HepG2 (cell line): ENCODE data around the gene KRT17. TPM values are rescaled to one million over a fixed set of nuclear protein-coding genes. Genes with fewer than 3 reads are reported as not detected.
"Not testable (repeated sequence)": the region's sequence is repeated elsewhere in the genome, so short reads cannot be mapped to it uniquely, and the experiment has no call there.

Source experiments
- ATAC-seq: fragments of 200-7000 bp; cut with Tn5 transposase; 3 replicates; pipeline ENCODE4 v1.9.1; 2020; ENCODE audit warnings: mild to moderate bottlenecking, moderate library complexity
- BruUV-seq: library from RNA; stranded (reverse); fragments of 400-500 nt; replicated peaks from 2 replicates; lab custom pipeline; 2021; lab: Mats Ljungman, UMichigan
- CTCF ChIA-PET: fragments of 300-600 bp; formaldehyde crosslinking; extraction: SDS; loops from one replicate; lab custom pipeline; 2021; ENCODE audit warnings: low total read pairs, inconsistent platforms, low intra/inter-chr PET ratio; lab: Yijun Ruan, JAX
- POLR2A ChIA-PET: fragments of 350-600 bp; sonication (Branson Sonifier 250); formaldehyde crosslinking; loops from one replicate; lab custom pipeline; 2020; ENCODE audit warnings: antibody characterized with exemption, inconsistent platforms; lab: Yijun Ruan, JAX
- DNase-seq: peaks from one replicate; pipeline ENCODE4 v3.0.0-alpha.2; 2015; ENCODE audit warnings: low spot score
- FAIRE-seq: peaks from 3 replicates; lab custom pipeline; 2011; peaks lifted over from hg19 to GRCh38; lab: Jason Lieb, UNC
- H2AFZ ChIP-seq: one replicate; pipeline ENCODE4 v1.6.1; 2011; ENCODE audit warnings: low read length, inconsistent platforms
- H3K27ac ChIP-seq: fragments of 300-600 bp; 3 replicates; pipeline ENCODE4 v1.8.0; 2011; ENCODE audit warnings: mixed run types, mild to moderate bottlenecking, mixed read lengths, low read length, inconsistent platforms; ENCODE audit not compliant: insufficient read depth; ENCODE audit errors: extremely low read length
- H3K27me3 ChIP-seq, 2 experiments: fragments of 200-600 bp in 1 of 2; 2 replicates in 1 of 2; 3 replicates in 1 of 2; pipeline versions ENCODE4 v1.6.0 to v1.8.0; 2011; ENCODE audit warnings: low read length in 2 of 2, mild to moderate bottlenecking in 2 of 2, moderate library complexity in 2 of 2, inconsistent platforms in 1 of 2; ENCODE audit not compliant: insufficient read depth in 2 of 2, control insufficient read depth in 1 of 2
- H3K36me3 ChIP-seq, 2 experiments: fragments of 200-600 bp in 1 of 2; replicated peaks in 1 of 2; 2 replicates in 1 of 2; 3 replicates in 1 of 2; pipeline versions ENCODE4 v1.5.1 to v1.8.0; 2011; ENCODE audit warnings: low read length in 2 of 2, inconsistent platforms in 1 of 2; ENCODE audit not compliant: insufficient read depth in 2 of 2, control insufficient read depth in 1 of 2
- H3K4me1 ChIP-seq: 2 replicates; pipeline ENCODE4 v1.5.1; 2012; ENCODE audit warnings: low read length, inconsistent platforms; ENCODE audit not compliant: insufficient read depth
- H3K4me2 ChIP-seq: 2 replicates; pipeline ENCODE4 v1.6.0; 2011; ENCODE audit warnings: low read depth, low read length, inconsistent platforms
- H3K4me3 ChIP-seq, 3 experiments: fragments of 200-600 bp in 1 of 3; sonication (generic), shearing (Covaris generic) in 1 of 3; replicated peaks in 1 of 3; 2 replicates each; pipeline ENCODE4 v1.5.1; 2011 to 2016; ENCODE audit warnings: low read length in 3 of 3, inconsistent platforms in 2 of 3, low read depth in 2 of 3, mild to moderate bottlenecking in 2 of 3, control low read depth in 1 of 3, mixed read lengths in 1 of 3; ENCODE audit not compliant: insufficient read depth in 1 of 3
- H3K79me2 ChIP-seq: one replicate; pipeline ENCODE4 v1.6.1; 2011; ENCODE audit warnings: low read length, inconsistent platforms; ENCODE audit not compliant: insufficient read depth
- H3K9ac ChIP-seq: 2 replicates; pipeline ENCODE4 v1.6.0; 2011; ENCODE audit warnings: mild to moderate bottlenecking, low read depth, low read length, inconsistent platforms; ENCODE audit not compliant: insufficient read depth
- H3K9me3 ChIP-seq: 2 replicates; pipeline ENCODE4 v1.5.1; 2012; ENCODE audit warnings: mild to moderate bottlenecking, low read length
- H4K20me1 ChIP-seq: 2 replicates; pipeline ENCODE4 v1.6.0; 2011; ENCODE audit warnings: inconsistent platforms, mild to moderate bottlenecking, low read length, moderate library complexity; ENCODE audit not compliant: insufficient read depth
- GTF3A ChIP-seq: sonication (generic); formaldehyde crosslinking; conservative IDR thresholded peaks from 2 replicates; pipeline ENCODE4 v1.4.0; 2020; ENCODE audit warnings: mild to moderate bottlenecking, missing genetic modification reagents
- NFE2L1 ChIP-seq: sonication (generic); formaldehyde crosslinking; IDR thresholded peaks from 2 replicates; pipeline ENCODE4 v1.4.0; 2020; ENCODE audit warnings: missing genetic modification reagents, mild to moderate bottlenecking, borderline replicate concordance
- WGBS: methylation state at CpG from one replicate; pipeline ENCODE4 v1.1.6; 2017; ENCODE audit warnings: low lambda C conversion rate; 5-methylcytosine and 5-hydroxymethylcytosine counted together
- in situ Hi-C: cut with HindIII; loops from 2 replicates; pipeline ENCODE4 v1.10.0; 2017; ENCODE audit warnings: low pct_unique_long_range_greater_than_20kb; ENCODE audit not compliant: extremely low pct_ligation_motif_present
- intact Hi-C: fragments of 100-400 bp; cut with micrococcal nuclease; formaldehyde crosslinking; loops from one replicate; pipeline ENCODE4 v1.10.0; 2022; ENCODE audit not compliant: unreplicated experiment
- polyA plus RNA-seq, 8 experiments: library from polyadenylated mRNA; depleted of rRNA in 3 of 8; stranded (reverse) in 7 of 8; unstranded in 1 of 8; fragments of >200 nt; fragmentation: Illumina TruSeq in 4 of 8; extraction: Trizol in 4 of 8; gene quantifications; 2 replicates each; pipeline versions ENCODE4 v1.2.1 to v1.2.3, GENCODE V29; 2011 to 2016; ENCODE audit warnings: low read depth in 4 of 8, missing spikeins in 1 of 8, mixed read lengths in 1 of 8; ENCODE audit not compliant: insufficient read depth in 1 of 8
- total RNA-seq, 5 experiments: library from RNA; depleted of rRNA; stranded (reverse); fragments of >200 nt; fragmentation: Illumina TruSeq; extraction: Trizol; gene quantifications; 2 replicates each; pipeline ENCODE4 v1.2.3, GENCODE V29; 2016; ENCODE audit warnings: low read depth in 1 of 5
- TF ChIP-seq, protein P1 (sequence below): sonication (generic); formaldehyde crosslinking; IDR thresholded peaks from 2 replicates; pipeline ENCODE4 v1.4.0; 2020; ENCODE audit warnings: missing genetic modification reagents
- TF ChIP-seq, protein P2 (sequence below): sonication (generic); formaldehyde crosslinking; IDR thresholded peaks from 2 replicates; pipeline ENCODE4 v1.8.1; 2023; ENCODE audit warnings: mild to moderate bottlenecking, inconsistent platforms, moderate library complexity, missing genetic modification reagents, borderline replicate concordance
- TF ChIP-seq, protein P3 (sequence below): sonication (generic); formaldehyde crosslinking; IDR thresholded peaks from 2 replicates; pipeline ENCODE4 v1.8.1; 2022; ENCODE audit warnings: low read depth, mild to moderate bottlenecking, missing genetic modification reagents

The KRT17 gene
- total and polyA plus RNA-seq, 2 of the 13 experiments (the other 11 are each of a cell fraction or from before 2014, with no cell fraction given) = 0.38 to 0.82 TPM

DNA sequence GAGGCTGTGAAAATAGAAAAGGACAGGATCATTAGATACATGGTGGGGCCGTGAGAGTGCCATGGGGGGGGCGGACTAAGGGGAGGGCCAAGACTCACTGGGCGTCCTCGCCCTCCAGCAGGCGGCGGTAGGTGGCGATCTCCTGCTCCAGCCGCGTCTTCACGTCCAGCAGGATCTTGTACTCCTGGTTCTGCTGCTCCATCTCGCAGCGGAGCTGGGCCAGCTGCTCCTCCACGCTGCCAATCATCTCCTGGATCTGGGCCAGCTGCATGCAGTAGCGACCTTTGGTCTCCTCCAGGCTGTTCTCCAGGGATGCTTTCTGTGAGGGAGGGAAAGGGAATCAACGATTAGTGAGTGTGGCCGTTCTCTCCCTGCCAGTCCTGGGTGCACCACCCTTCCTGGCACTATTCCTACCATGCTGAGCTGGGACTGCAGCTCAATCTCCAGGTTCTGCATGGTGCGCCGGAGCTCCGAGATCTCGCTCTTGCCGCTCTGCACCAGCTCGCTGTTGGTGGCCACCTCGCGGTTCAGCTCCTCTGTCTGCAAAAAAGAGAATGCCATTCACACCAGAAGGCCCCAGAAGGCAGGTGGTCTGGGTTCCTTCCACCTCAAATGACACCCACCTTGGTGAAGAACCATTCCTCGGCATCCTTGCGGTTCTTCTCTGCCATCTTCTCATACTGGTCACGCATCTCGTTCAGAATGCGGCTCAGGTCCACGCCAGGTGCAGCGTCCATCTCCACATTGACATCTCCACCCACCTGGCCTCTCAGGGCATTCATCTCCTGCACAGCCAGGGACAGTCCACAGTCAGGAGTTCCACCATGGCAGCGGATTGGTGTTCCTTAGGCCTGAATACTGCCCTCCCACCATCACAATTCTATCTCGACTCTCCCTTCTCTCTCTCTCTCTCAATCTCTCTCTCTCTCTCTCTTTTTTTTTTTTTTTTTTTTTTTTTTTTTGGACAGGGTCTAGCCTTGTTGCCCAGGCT, 40.9 kb downstream of the KRT17 start (continued):
- TF ChIP-seq, protein P1, sequence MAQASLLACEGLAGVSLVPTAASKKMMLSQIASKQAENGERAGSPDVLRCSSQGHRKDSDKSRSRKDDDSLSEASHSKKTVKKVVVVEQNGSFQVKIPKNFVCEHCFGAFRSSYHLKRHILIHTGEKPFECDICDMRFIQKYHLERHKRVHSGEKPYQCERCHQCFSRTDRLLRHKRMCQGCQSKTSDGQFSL (CRISPR knock-in tag) = peak; percentile 84
- no peak for TF ChIP-seq NFE2L1 (CRISPR knock-in tag)
- TF ChIP-seq, protein P2, sequence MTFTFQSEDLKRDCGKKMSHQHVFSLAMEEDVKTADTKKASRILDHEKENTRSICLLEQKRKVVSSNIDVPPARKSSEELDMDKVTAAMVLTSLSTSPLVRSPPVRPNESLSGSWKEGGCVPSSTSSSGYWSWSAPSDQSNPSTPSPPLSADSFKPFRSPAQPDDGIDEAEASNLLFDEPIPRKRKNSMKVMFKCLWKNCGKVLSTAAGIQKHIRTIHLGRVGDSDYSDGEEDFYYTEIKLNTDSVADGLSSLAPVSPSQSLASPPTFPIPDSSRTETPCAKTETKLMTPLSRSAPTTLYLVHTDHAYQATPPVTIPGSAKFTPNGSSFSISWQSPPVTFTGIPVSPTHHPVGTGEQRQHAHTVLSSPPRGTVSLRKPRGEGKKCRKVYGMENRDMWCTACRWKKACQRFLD (CRISPR knock-in tag) = no peak
- TF ChIP-seq, protein P3, sequence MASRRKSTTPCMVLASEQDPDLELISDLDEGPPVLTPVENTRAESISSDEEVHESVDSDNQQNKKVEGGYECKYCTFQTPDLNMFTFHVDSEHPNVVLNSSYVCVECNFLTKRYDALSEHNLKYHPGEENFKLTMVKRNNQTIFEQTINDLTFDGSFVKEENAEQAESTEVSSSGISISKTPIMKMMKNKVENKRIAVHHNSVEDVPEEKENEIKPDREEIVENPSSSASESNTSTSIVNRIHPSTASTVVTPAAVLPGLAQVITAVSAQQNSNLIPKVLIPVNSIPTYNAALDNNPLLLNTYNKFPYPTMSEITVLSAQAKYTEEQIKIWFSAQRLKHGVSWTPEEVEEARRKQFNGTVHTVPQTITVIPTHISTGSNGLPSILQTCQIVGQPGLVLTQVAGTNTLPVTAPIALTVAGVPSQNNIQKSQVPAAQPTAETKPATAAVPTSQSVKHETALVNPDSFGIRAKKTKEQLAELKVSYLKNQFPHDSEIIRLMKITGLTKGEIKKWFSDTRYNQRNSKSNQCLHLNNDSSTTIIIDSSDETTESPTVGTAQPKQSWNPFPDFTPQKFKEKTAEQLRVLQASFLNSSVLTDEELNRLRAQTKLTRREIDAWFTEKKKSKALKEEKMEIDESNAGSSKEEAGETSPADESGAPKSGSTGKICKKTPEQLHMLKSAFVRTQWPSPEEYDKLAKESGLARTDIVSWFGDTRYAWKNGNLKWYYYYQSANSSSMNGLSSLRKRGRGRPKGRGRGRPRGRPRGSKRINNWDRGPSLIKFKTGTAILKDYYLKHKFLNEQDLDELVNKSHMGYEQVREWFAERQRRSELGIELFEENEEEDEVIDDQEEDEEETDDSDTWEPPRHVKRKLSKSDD (CRISPR knock-in tag) = no peak
- no peak for TF ChIP-seq GTF3A (CRISPR knock-in tag)
- TF ChIP-seq, all 625 proteins: peak for 6

DNA sequence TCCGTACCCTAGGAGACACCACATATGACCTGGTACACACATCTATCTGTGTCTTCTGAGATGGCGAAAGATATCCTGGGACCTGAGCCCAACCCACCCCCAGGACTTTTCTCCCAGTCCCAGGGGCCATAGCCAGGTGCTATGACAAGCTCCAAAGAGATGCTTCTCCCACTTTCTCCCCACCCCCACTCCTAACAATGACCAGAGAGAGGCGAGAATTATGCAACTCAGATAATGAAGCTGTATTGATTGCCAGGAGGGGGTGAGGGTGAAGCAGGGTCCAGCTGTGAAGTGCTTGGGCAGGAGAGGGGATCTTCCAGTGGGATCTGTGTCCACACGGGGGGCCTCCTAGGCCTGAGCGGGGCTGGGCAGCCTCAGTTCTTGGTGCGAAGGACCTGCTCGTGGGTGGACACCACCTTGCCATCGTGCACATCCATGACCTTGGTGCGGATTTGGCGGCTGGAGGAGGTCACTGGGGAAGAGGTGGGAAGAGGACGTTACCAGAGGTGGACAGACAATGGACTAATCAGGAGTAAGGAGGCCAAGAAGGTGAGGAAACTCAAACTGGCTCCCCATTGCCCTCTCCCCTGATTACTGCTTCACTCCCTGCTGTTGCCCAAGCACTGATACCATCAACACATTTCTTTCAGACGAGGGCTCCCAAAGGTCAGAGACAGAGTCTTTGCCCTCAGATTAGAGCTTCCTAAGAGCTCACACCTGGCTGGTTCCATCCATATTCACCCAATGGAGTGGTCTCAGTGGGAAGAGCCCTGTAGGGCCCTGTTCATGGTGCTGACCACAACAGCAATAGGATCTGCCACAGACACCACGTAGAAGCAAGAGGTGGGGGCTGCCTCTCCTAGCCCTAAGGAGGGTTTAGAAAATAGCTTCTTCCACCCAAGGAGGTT, 42.1 kb downstream of the KRT17 start:
- H3K4me1 ChIP-seq, H3K27me3 ChIP-seq, FAIRE-seq, intact Hi-C loops, H3K4me2 ChIP-seq, H3K4me3 ChIP-seq, CTCF ChIA-PET, BruUV-seq, H3K9me3 ChIP-seq, H3K36me3 ChIP-seq, POLR2A ChIA-PET, H2AFZ ChIP-seq, in situ Hi-C loops, H3K9ac ChIP-seq, H3K79me2 ChIP-seq, H4K20me1 ChIP-seq, DNase-seq, ATAC-seq, H3K27ac ChIP-seq: not testable (repeated sequence)
- WGBS = 16% methylated on average over 13 of the region's 13 CpGs
